Measurements from ENCODE around the gene TUBB4B.

- TF ChIP-seq EZH2phosphoT487 (IDR thresholded peaks at IDR 0.05; ENCODE audit: low read depth, severe bottlenecking, unreplicated experiment) (no peak), CTCF (IDR thresholded peaks at IDR 0.05; ENCODE audit: poor library complexity) (no peak)
Observed at GRCh38 chr9:137223078-137223970, 17.8 kb upstream of the TUBB4B start.

Data from hepatocyte (in vitro differentiated cells).